ENCODE measurements around the gene IGFBP2.

The IGFBP2 gene

GRCh38 chr2:216664593-216665034, 31.4 kb downstream of the IGFBP2 start:
- DNase-seq: no peak

GRCh38 chr2:216665242-216665641, 32.0 kb downstream of the IGFBP2 start:
- peak; percentile 45 for DNase-seq

GRCh38 chr2:216665717-216666116, 32.5 kb downstream of the IGFBP2 start:
- DNase-seq: no peak

GRCh38 chr2:216666461-216667233, 33.4 kb downstream of the IGFBP2 start:
- peak; percentile 65 for DNase-seq

DNA sequence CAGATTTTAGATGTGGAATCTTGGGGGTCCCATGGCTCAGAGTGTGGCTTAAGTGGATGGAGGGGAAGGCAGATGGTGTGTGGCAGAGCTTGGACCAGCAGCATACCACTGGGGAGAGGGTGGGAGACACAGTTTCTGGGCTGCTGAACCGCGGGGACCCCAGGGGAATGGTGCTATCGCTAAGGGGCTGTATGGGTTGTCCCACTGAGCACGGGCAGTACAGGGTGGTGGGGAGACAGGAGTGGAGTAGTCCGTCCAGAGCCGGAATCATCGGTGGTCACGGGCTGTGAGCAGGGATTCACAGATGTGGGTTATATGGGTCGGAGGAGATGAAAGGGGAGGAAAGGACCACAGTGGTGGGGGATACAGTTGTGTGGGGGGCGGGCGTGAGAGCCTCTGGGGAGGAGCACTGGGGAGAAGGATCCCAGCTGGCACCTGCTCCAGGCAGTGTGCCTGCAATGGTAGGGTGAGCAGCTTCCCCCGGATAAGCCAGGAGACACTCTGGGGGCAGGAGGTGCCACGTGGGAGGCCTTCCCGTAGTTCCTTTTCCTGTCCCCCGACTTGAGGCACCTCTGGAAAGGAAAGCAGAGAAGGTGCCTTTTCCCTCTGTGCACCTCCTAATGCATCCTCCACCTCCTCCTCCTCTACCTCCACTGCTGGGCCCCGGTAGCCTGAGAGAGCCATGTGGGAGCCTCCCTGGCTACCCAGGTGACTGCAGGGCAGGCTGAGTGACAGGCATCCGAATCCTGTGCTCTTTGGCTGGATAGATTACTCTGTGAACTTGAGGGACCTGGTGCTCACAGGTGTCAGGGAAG, 37.3 kb downstream of the IGFBP2 start:
- no peak for DNase-seq

- DNase-seq: no peak
These were observed 37.8 kb downstream of the IGFBP2 start for GRCh38 chr2:216671081-216671411.

DNA sequence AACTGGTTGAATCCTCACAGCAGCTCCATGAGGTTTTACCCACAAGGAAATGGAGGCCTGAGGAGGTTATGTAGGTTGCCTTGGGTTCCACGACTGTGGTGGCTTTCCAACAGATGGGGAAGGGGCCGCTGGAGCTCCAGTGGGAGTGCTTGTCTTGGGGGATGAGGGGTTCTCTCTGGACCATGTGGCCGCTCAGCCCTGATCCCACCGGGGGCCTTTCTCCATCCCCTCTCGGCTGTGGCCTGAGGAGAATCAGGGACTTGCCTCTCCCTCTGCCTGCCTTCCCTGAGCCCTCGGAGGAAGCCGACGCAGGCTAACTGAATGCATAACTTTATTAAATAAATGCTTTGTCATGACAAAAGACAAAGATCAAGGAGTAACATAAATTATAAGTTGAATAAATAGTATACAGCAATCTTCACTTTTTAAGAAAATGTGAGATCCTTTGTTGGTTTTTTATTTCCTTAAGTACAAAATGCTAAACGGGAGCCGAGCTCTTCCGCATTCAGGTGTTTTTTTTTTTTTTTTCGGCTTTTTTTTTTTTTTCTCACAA, 38.6 kb downstream of the IGFBP2 start:
- DNase-seq: no peak

DNA sequence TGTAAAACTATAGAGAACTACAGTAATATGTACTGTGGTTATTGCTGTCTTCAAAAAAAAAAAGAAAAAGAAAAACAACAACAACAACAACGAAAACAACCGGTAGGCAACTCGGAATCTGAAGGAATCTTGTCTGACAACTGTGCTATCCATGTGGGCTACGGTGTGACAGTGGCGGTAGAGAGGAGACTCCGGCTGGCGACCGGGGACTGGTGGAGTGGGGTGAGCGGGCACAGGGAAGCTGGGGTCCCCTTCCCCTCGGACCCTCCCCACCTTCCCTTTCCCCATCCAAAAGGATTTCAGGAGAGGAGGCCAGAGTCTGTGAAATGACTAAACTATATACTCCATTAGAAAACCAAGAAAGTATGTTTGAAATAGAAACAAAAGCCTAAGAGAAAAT, 39.2 kb downstream of the IGFBP2 start:
- no peak for DNase-seq

GRCh38 chr2:216673021-216673420, 39.8 kb downstream of the IGFBP2 start:
- DNase-seq: no peak

- DNase-seq: no peak
These were observed 40.4 kb downstream of the IGFBP2 start for GRCh38 chr2:216673609-216674008.

- DNase-seq: no peak
These were observed 41.2 kb downstream of the IGFBP2 start for GRCh38 chr2:216674376-216674775.

DNA sequence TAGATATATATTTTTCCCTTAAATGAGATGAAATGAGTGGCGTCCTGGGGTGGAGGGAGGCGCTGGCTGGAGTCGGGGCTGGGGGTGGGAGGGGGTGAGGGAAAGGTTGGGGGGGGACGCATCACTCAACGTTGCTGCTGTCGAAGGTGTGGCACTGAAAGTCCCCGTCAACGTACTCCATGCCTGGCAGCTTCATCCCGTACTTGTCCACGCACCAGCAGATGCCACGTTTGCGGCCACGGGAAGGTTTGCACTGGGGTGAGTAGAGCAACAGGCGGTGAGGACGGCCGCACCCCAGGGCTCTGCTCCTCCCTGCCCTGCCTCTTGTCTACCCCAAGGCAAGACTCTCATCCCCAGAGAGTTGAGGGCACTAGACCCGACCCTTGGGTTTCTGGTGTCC, 43.4 kb downstream of the IGFBP2 start:
- DNase-seq: no peak

- no peak for DNase-seq
These were observed 44.3 kb downstream of the IGFBP2 start for GRCh38 chr2:216677439-216678097.

DNA sequence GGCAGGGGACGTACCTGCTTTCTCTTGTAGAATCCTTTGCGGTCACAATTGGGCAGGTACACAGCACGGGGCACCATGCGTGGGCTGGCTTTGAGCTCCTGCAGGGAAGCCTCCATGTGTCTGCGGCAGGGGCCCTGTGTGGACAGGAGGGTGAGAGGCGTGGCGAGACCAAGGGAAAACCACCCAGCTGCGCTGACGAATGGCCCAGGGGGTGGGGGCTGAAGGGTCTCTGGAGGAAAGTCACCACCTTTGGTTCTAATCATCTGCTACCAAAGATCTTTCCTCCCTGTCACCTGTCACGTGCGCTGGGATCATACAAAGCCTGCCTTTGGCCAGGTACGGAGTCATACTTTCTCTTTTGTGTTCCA, 44.9 kb downstream of the IGFBP2 start:
- no peak for DNase-seq

- DNase-seq: no peak
These were observed 45.8 kb downstream of the IGFBP2 start for GRCh38 chr2:216678813-216679657.

- no peak for DNase-seq
These were observed 46.4 kb downstream of the IGFBP2 start for GRCh38 chr2:216679658-216680024.

DNA sequence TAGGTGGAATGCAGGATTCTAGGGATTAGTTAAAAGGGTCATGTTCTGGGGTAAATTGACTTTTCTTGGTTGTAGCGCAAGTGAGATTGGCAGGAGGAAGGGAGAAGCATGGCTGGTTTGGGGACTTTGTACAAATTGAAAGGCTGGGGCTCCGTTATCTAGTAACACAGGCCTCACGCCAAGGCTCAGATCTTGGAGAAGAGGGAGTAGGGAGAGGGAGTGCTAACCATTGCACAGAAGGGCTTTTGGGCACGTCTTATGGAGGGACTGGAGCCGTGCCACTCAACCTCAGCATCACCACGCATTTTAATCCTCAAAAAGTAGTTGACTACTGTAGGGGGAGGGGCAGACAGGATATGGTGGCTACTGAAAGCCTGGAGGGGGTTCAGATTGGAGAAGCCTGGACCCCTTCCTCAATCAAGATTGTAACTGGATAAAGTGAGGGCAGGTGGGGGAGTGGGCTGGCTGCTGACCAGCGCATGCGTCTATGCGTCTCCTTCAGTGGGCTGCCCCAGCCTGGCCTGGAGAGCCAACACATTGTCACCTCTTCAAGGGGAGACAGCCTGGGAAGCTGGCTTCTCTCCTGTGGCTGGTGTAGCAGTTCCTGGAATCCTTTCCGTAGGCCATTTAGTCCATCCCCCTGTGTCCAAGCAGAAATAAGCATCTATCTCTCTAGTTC, 47.9 kb downstream of the IGFBP2 start:
- DNase-seq: no peak

- no peak for DNase-seq
These were observed 48.5 kb downstream of the IGFBP2 start for GRCh38 chr2:216681683-216682082.

GRCh38 chr2:216683846-216684245, 50.6 kb downstream of the IGFBP2 start:
- DNase-seq: peak; percentile 92

DNA sequence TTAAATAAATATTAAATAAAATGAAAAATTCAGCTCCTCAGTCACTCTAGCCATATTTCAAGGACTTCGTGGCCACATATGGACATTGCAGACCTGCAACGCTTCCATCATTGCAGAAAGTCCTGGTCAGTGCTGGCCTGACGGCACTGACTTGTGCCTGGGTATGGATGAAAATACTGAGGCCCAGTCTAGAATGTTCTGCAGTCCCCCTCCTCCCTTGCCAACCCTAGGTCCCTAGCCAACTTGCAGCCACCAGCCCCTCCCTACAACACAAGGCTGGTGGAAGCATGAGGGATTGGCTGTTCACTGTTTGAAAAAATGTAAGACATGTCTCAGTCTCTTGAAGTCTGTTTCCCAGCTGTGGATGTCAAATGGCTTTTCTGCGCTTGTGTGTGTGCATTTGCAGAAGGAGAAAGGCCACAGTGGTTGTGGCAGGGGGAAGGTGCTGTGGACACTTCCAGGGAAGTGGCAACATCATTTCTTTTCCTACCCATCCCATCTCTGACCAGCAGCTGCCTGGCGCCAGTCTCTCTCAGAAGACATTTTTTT, 52.2 kb downstream of the IGFBP2 start:
- DNase-seq: peak; percentile 35

DNA sequence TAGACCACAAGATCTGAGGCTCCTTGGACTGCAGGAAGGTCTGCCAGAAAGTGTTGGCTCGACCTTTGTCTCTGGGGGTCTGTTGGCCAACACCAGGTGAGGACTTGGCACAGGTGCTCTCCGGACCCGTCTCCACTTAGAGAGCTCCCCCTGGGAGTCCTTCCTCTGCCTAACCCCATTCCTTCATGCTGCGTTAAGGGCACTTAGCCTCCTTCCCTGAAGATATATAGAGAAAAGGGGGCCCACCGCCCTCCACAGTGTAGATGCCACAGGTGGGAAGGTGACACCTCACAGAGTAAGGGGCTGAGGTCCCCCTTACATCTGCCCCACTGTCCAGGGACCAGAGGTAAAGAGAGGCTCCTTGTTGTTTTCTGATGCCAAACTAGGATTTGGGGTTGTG, 53.9 kb downstream of the IGFBP2 start:
- DNase-seq: no peak

Data from fibroblast of skin of abdomen (primary cell).